ENCODE data around the gene TRIM69.
"Not testable (repeated sequence)": the region's sequence is repeated elsewhere in the genome, so short reads cannot be mapped to it uniquely, and the experiment has no call there.

Gene TRIM69

GRCh38 chr15:44716983-44717602, 19.2 kb upstream of the TRIM69 start:
- no peak for DNase-seq (ENCODE audit: low read depth in 2 of 2)

DNA sequence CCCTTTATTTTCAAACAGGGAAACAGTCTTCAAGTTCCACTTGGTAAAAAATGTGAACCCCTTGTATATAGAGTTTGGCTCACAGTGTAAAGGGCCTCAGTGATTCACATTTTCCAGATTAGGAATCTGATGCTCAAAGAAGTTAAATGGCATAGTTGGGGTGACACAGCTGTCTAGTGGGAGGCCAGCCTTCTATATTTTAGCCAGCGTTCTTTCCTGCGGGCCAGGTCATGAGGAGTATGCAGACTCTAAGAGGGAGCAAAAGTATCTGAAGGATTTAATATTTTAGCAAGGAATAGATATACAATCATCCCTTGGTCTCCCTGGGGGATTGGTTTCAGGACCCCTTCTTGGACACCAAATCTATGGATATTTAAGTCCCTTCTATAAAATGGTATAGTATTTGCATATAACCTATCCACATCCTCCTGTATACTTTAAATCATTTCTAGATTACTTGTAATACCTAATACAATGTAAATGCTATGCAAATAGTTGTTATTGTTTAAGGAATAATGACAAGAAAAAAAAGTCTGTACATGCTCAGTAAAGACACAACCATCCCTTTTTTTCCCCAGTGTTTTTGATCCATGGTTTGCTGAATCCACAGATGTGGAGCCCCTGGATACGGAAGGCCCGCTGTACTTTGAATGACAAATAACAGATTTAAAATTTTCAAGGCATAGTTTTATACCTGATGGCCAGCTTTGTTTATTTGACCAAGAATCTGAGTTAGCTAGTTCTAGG, 18.0 kb upstream of the TRIM69 start:
- no peak for DNase-seq (ENCODE audit: low read depth in 2 of 2)

DNA sequence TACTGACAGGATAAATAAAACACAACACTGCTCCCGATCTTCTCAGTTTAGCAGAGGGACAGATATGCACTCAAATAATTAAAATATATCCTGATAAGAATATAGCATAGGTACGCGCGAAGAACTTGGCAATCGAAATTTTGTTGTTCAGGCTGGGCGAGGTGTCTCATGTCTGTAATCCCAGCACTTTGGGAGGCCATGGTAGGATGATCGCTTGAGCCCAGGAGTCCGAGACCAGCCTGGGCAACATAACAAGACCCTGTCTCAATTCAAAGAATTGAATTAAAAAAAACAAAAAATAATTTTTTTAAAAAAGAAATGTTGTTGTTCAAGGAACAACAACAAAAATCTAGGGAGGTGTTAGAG, 17.4 kb upstream of the TRIM69 start:
- DNase-seq (ENCODE audit: low read depth in 2 of 2): no peak

DNA sequence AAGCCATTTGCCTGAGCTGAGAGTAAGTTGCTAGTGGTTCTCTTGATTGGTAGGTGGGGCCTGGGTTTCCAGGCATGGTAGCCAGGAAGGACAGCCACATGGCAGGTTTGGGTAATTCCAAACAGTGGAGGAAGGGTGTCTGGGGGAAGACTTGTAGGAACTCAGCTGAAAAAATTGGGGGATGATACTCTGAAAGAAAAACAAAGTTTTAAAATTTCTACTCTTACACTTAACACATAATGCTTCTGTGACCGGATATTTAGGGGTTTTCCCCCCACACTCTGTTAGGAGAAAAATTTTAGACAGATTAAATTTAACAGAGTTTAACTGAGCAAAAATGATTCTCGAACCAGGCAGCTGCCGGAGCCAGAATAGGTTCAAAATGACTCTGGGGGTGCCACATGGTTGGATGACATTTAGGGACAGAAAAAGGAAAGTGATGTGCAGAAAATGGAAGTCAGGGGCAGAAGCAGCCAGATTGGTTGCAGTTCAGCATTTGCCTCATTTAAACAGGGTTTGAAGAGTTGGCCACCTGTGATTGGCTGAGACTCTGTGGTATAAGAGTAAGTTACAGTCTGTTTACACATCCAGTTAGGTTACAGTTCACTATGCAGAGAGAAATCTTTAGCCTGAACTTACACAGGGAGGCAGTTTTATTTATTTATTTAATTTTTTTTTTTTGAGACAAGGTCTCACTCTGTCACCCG, 16.9 kb upstream of the TRIM69 start:
- DNase-seq (ENCODE audit: low read depth in 2 of 2): no peak

GRCh38 chr15:44720000-44720435, 16.3 kb upstream of the TRIM69 start:
- DNase-seq (ENCODE audit: low read depth in 2 of 2): not testable (repeated sequence)

DNA sequence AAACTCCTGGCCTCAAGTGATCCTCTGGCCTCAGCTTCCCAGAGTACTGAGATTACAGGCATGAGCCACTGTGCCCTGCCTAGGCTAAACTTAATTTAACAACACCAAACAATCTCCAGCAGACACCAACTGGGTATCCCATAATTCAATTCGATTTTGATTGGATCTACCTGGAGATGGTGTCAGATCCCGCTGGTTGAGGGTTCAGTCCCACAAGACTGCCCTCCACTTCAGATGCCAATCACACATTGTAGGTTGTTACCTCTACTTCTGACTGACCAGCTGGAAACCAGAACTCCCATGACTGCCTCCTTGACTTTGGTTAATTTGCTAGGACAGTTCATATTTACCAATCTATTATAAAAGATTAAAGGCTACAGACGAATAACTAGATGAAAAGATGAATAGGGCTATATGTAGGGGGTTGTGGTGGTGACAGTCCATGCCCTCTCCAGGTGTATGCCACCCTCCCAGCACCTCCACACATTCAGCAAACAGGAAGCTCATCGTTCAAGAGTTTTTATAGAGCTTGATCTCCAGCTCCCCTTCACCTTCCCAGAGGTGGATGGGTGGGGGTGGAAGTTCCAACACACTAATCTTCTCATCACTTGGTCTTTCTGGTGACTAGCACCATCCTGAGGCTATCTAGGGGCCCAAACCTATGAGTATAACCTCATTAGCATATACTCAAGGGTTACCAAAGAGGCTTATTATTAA, 15.7 kb upstream of the TRIM69 start:
- DNase-seq (ENCODE audit: low read depth in 2 of 2): no peak

DNA sequence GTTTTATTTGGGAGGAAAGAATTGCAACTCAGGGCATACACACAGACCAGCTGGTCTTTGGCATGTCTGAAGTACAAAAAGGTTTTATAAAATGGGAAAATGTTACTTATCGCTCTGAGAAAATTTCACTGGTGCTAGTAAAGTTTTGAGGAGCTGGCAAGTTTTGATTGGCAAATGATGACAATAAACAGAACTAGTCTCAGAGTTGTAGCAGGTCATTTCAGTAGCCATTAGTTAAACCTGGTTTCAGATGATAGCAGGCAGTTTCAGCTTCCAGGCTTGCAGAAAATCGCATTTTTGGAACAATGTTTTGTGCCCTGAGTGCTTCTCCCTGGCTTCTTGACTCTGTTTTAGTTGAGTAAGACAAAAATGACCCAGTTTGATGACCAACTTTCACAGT, 14.3 kb upstream of the TRIM69 start:
- no peak for DNase-seq (ENCODE audit: low read depth in 2 of 2)

- DNase-seq (ENCODE audit: low read depth in 2 of 2): no peak
These were observed 10.2 kb upstream of the TRIM69 start for GRCh38 chr15:44726136-44726535.

DNA sequence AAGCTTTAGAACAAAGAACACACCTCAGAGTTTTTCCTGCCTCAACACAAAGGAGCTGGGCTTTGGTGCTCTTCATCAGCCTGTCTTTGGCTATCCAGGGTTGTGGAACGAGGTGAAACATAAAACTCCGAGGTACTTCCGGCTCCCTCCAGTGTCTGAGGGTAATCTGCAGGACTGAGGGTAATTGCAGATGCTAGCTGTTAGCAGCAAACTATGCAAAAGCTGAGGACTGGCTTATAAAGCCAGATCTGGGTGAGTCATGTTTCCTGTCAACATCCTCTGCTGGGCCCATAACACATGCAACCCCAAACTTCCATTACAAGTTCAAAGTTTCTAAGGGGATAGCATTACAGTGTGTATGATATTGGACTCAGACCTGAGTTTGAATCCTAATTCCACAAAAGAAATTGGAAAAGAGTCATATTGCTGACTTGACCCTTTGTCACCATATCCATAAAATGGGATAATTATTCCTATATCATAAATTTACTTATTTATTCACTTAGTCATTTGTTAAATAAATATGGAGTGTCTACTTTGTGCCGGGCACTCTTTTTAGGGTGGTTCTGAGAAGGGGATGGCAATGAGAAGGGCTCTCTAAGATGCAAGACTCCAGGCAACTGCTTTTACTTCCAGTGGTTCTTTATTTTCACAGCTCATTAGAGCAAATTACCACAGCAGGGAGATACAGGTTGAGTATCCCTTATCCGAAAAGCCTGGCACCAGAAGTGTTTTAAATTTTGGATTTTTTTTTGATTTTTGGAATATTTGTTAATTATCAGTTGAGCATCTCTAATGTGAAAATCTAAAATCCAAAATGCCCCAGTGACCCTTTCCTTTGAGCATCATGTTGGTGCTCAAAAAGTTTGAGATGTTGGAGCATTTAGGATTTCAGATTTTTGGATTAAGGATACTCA, 9.5 kb upstream of the TRIM69 start:
- DNase-seq (ENCODE audit: low read depth in 2 of 2): peak in 1 of 2 donors; percentile 47

- no peak for DNase-seq (ENCODE audit: low read depth in 2 of 2)
These were observed 8.7 kb upstream of the TRIM69 start for GRCh38 chr15:44727485-44728231.

- DNase-seq (ENCODE audit: low read depth in 2 of 2): not testable (repeated sequence)
These were observed 8.1 kb upstream of the TRIM69 start for GRCh38 chr15:44728232-44728575.

- DNase-seq (ENCODE audit: low read depth in 2 of 2): peak; percentile 87 to 92
These were observed 7.5 kb upstream of the TRIM69 start for GRCh38 chr15:44728576-44729407.

- no peak for DNase-seq (ENCODE audit: low read depth in 2 of 2)
These were observed 6.8 kb upstream of the TRIM69 start for GRCh38 chr15:44729408-44730127.

GRCh38 chr15:44734839-44735481, 1.4 kb upstream of the TRIM69 start:
- DNase-seq (ENCODE audit: low read depth in 2 of 2): no peak

DNA sequence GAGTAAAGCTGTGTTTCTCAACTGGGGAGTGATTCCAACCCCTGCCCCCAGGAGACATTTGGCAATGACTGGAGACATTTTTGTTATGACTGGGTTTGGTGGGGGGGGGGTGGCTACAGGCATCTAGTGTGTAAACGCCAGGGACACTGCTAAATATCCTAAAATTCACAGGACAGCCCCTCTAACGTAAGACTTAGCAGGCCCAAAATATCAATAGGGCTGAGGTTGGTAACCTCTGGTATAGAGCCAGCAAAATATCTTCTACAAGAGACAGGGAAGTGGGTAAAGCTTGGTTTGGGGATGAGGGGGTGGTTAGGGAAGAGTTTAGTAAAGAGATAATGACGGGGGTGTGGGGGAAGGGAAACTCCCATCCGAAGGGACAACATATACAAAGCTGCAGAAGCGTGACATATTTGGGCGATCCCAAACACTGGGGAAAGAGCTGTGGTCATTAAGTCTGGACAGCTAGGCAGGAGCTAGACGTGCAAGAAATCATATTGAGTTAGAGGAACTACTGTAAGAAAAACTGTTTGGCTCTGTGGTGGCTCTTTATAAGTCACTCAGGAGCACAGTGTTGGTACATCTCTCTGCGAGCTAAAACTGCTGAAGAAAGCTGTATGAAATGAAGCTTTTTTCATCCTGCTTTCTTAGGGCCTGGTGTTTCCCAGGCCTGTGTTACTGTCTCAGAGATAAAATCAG, 697 bp upstream of the TRIM69 start:
- DNase-seq (ENCODE audit: low read depth in 2 of 2): no peak

DNA sequence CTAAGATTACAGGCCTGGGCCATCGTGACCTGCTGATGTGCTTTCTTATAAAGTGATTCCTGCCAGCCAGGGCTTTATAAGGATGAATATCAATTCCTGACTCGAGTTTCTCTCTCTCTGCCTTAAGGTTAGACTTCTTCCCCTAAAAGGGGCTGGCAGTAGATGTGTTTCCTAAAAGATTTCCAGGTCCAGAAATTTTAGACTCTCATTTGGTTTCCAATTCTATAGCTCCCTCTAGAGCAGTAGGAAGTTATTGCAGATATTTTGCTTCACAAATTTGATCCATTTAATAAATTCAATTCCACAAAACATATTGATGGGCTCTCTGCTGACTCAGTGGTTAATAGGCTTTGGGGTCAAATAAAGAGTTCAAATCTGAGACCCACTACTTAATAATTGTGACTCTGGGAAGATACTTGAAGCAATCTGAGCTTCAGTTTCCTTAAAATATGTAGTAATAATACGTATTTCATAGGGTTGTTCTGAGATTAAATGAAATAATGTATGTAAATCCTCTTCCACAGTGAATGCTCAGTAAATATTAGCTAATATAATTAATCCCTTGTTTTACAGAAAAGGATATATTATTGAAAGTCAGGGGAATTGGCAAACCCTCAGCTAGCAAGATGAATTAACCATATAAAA, 2.1 kb downstream of the TRIM69 start:
- DNase-seq (ENCODE audit: low read depth in 2 of 2): no peak

- not testable (repeated sequence) for DNase-seq (ENCODE audit: low read depth in 2 of 2)
These were observed 3.0 kb downstream of the TRIM69 start for GRCh38 chr15:44739222-44739847.

All from stimulated activated CD8-positive, alpha-beta memory T cell treated with anti-CD3 and anti-CD28 coated beads, Interleukin-2, amount 100 ng/mL, for 1 hour (primary cell).